Stimulated activated CD8-positive, alpha-beta memory T cell treated with anti-CD3 and anti-CD28 coated beads, Interleukin-15, amount 100 ng/mL, for 48 hours (primary cell): Measurements from ENCODE around the gene TSPAN10.

Source experiments
- DNase-seq, 2 donors: peaks; one replicate each; pipeline ENCODE4 v3.0.0-alpha.2; 2020; ENCODE audit warnings: low read depth in 2 of 2

Gene TSPAN10

DNA sequence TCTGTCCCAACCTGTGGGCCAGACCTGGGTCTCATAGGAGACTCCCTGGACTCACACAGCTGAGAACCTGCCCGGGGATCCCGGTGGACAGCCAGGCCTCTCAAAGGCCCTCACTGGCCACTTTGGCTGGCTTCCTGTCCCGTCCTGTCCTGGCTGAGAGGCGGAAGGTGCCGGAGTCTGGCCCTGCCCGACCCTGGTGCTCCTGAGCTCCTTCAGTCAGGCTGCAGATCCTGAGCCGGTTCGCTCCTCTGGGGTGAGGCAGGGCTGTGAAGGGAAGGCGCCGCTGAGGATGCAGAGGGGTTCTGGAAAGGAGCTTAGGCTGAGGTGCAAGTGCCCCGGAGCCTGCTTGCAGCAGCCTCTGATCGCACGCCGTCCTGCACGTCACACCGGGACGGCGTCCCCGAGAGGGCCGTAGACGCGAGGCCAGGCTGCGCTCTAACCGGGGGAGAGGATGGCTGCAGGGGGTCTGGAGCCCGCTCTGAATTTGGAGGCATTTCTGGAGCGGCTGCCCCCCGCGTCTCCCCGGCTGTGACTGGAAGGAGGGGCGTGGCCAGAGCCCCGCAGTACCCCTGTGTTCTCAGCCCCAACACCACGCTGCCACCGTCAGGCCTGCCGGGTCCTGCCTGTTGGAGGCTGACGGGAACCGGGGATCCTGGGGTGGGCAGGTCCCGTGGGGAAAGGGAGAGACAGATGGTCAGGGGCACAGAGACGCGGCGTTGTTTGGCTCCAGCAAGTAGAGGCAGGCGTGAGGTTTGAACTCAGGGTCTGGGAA lies 51.0 kb downstream of the TSPAN10 start:
- DNase-seq, result no peak

DNA sequence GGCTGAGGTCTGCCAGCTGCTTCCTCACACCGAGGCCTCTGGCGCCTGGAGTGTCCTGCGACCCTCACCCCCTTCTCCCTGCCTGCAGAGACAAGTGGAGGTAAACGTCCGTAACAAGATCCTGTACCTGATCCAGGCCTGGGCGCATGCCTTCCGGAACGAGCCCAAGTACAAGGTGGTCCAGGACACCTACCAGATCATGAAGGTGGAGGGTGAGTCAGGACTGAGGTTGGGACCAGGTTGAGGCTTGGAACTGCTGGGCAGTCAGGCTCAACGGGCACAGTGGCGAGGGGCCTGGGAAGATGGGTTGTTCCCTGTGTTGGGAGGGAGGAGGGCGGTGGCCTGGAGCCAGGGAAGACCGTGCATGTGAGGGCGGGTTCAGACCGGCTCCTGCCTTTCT lies 51.6 kb downstream of the TSPAN10 start:
- DNase-seq, result no peak

DNA sequence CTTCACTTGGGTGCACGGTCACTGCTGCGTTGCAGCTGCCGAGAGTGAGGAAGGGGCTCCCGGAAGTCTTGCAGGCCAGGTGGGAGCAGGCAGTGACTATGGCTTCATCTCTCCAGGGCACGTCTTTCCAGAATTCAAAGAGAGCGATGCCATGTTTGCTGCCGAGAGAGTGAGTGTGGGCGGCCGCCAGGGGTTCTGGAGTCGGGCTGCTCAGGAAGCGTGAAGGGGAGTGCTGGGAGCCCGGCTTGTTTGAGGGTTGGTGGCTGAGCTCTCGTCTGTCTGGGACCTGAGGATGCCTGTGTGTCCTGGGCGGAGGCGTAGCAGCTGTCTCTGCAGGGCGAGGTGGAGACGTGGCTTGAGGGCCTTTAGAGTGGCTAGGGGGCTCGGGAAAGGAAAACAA lies 53.1 kb downstream of the TSPAN10 start:
- no peak for DNase-seq

DNA sequence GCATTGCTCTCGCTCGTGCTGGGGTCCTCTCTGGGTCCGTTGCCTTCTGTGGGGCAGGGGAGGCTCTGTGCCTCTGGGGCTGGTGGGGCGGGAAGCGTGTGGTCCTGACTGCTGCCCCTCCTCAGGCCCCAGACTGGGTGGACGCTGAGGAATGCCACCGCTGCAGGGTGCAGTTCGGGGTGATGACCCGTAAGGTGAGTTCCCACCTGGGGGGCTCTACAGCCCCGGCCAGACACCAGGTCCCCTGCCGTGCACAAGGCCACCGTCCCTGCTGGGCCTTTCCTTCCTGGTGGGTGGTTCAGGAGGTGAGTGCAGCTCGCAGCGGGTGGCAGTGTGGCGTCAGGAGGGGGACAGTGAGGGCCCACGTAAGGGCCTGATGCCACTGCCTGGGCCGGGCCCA lies 53.6 kb downstream of the TSPAN10 start:
- DNase-seq, result no peak

DNA sequence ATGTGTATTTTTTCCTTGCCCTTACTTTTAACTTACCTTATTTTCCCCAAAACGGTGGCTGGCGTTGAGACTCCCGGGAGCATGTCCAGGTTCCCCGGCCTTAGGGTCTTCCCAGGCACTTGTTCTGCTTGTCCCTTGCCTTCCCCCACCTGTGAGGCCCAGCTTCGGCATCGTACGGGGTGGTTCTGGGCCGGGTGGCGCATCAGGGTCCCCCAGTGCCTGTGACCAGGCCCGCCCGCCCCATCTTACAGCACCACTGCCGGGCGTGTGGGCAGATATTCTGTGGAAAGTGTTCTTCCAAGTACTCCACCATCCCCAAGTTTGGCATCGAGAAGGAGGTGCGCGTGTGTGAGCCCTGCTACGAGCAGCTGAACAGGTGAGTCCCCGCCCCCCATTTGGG lies 54.2 kb downstream of the TSPAN10 start:
- no peak for DNase-seq

DNA sequence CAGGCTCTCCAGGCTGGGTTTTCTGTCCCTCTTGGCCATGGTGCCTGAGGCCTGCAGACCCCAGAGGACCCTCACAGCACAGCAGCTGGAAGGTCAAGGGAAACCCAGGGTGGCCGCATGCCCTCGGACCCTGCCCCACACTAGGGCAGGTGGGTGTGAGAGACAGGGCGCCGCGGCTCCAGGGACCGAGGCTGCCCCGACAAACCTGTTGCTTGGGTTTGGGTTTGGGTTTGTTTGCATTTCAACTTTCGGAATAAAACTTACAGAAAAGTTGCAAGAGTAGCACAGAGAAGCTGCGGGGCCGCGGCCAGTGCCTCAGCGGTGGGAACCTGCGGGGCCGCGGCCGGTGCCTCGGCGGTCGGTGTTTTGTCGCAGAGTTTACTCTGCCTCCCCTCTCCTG lies 54.6 kb downstream of the TSPAN10 start:
- no peak for DNase-seq

DNA sequence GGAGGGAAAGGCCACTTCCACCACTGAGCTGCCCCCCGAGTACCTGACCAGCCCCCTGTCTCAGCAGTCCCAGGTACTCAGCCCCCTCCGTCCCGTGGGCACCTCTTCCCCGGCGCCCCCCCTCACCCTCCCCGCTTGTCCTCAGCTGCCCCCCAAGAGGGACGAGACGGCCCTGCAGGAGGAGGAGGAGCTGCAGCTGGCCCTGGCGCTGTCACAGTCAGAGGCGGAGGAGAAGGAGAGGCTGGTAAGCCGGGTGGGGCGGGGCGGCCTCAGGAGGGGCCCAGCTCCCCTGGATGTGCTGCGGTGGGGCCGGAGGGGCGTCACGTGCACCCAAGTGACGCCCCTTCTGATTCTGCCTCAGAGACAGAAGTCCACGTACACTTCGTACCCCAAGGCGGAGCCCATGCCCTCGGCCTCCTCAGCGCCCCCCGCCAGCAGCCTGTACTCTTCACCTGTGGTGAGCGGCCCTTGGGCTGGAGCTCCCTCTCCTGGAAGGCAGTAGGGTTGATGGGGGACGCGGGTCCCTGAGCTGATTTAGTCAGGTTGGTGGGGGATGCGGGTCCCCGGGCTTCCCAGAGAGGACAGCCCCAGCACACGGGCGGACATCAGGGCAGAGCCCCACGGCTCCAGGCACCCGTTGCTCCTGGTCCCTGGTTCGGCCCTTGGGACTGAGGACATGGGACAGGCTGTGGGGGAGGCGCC lies 56.7 kb downstream of the TSPAN10 start:
- no peak for DNase-seq

DNA sequence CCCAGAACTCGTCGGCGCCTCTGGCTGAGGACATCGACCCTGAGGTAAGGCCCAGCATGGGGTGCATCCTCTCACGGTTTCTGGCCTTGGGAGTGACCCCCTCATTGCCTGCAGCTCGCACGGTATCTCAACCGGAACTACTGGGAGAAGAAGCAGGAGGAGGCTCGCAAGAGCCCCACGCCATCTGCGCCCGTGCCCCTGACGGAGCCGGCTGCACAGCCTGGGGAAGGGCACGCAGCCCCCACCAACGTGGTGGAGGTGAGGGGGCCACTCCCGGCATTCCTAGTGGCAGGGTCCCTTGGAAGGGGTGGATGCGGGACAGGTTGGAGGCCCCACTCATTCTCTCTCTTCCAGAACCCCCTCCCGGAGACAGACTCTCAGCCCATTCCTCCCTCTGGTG lies 57.8 kb downstream of the TSPAN10 start:
- DNase-seq, result no peak

DNA sequence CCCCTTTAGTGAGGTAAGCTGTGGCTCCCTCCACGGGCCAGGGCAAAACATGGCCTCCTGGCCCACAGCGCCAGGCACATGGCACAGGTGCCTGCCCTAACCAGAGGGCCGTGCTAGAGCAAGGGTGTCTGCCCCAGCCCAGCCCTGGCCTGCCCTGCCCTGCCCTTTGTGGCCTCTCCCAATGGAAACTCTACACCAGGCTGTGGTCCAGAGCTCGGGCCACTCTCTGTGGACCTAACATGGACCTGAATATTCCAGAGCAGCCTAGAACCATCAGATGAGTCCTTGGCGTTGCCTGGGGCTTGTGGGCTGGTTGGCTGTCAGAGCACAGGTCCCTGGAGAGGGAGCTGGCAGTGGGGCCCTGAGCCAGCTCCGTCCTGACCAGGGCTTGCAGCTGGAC lies 58.2 kb downstream of the TSPAN10 start:
- DNase-seq, result no peak

DNA sequence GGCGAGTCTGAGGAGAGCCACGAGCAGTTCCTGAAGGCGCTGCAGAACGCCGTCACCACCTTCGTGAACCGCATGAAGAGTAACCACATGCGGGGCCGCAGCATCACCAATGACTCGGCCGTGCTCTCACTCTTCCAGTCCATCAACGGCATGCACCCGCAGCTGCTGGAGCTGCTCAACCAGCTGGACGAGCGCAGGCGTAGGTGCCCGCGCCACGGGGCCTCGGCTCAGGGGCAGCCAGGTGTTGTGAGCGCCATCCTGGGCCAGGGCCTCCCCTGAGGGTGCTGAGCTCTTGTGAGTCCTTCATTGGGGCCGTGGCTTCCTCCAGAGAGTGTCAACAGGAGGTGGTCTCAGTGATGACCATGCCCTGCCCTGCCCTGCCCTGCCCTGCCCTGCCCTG lies 58.8 kb downstream of the TSPAN10 start:
- no peak for DNase-seq

DNA sequence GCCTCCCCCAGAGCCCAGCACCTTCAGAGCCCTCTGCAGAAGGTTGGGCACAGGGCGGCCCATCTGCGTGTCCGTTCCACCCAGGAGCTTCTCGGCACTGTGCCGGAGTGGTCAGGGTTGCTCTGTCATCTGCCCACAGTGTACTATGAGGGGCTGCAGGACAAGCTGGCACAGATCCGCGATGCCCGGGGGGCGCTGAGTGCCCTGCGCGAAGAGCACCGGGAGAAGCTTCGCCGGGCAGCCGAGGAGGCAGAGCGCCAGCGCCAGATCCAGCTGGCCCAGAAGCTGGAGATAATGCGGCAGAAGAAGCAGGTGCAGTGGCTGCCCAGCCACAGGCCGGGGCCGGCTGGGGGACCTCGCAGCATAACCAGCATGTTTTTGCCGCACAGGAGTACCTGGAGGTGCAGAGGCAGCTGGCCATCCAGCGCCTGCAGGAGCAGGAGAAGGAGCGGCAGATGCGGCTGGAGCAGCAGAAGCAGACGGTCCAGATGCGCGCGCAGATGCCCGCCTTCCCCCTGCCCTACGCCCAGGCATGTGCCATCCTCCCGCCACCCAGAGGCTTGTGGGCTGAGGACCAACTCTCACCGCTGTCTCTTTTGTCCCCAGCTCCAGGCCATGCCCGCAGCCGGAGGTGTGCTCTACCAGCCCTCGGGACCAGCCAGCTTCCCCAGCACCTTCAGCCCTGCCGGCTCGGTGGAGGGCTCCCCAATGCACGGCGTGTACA lies 59.4 kb downstream of the TSPAN10 start:
- DNase-seq, result no peak

DNA sequence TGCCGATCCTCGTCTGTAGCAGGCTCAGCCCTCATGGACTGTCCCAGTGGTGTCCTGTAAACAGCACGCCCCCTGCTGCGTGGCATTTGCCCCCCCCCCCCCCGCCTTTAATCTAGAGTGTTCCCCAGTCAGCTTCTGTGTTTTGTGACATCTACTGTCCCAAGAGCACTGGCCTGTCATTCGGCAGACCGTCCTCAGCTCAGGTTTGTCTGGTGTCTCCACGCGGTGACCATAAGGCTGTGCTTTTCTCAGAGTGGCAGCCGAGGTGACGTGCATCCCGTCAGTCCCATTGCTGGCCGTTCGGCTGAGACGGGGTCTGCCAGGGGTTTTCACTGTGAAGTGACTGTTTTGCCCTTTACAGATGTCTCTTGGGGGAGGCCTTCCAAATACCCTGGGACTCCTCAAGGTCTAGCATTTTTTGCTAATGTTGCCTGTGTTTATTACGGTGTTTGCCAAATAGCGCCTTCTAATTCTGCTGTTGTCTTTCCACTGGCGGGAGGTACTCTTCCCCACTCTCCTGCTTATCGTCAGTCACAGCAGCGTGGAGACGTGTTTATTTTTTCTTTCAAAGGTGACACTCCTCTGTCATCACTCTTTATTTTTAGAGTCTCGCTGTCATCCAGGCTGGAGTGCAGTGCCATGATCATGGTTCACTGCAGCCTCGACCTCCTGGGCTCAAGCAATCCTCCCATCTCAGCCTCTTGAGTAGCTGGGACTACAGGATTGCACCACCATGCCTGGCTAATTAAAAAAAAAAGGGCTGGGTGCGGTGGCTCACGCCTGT lies 60.5 kb downstream of the TSPAN10 start:
- DNase-seq, result no peak
